HepG2 (cell line): Measurements from ENCODE around the gene GBP3. TPM values are rescaled to one million over a fixed set of nuclear protein-coding genes. Genes with fewer than 3 reads are reported as not detected.

ENCODE experiments used
- ATAC-seq: fragments of 200-7000 bp; cut with Tn5 transposase; 3 replicates; pipeline ENCODE4 v1.9.1; 2020; ENCODE audit warnings: mild to moderate bottlenecking, moderate library complexity
- BruUV-seq: library from RNA; stranded (reverse); fragments of 400-500 nt; replicated peaks from 2 replicates; lab custom pipeline; 2021; lab: Mats Ljungman, UMichigan
- CTCF ChIA-PET: fragments of 300-600 bp; formaldehyde crosslinking; extraction: SDS; loops from one replicate; lab custom pipeline; 2021; ENCODE audit warnings: low total read pairs, inconsistent platforms, low intra/inter-chr PET ratio; lab: Yijun Ruan, JAX
- POLR2A ChIA-PET: fragments of 350-600 bp; sonication (Branson Sonifier 250); formaldehyde crosslinking; loops from one replicate; lab custom pipeline; 2020; ENCODE audit warnings: antibody characterized with exemption, inconsistent platforms; lab: Yijun Ruan, JAX
- DNase-seq: peaks from one replicate; pipeline ENCODE4 v3.0.0-alpha.2; 2015; ENCODE audit warnings: low spot score
- FAIRE-seq: peaks from 3 replicates; lab custom pipeline; 2011; peaks lifted over from hg19 to GRCh38; lab: Jason Lieb, UNC
- H2AFZ ChIP-seq: one replicate; pipeline ENCODE4 v1.6.1; 2011; ENCODE audit warnings: low read length, inconsistent platforms
- H3K27ac ChIP-seq: fragments of 300-600 bp; 3 replicates; pipeline ENCODE4 v1.8.0; 2011; ENCODE audit warnings: mixed run types, mild to moderate bottlenecking, mixed read lengths, low read length, inconsistent platforms; ENCODE audit not compliant: insufficient read depth; ENCODE audit errors: extremely low read length
- H3K27me3 ChIP-seq, 2 experiments: fragments of 200-600 bp in 1 of 2; 2 replicates in 1 of 2; 3 replicates in 1 of 2; pipeline versions ENCODE4 v1.6.0 to v1.8.0; 2011; ENCODE audit warnings: low read length in 2 of 2, mild to moderate bottlenecking in 2 of 2, moderate library complexity in 2 of 2, inconsistent platforms in 1 of 2; ENCODE audit not compliant: insufficient read depth in 2 of 2, control insufficient read depth in 1 of 2
- H3K36me3 ChIP-seq, 2 experiments: fragments of 200-600 bp in 1 of 2; replicated peaks in 1 of 2; 2 replicates in 1 of 2; 3 replicates in 1 of 2; pipeline versions ENCODE4 v1.5.1 to v1.8.0; 2011; ENCODE audit warnings: low read length in 2 of 2, inconsistent platforms in 1 of 2; ENCODE audit not compliant: insufficient read depth in 2 of 2, control insufficient read depth in 1 of 2
- H3K4me1 ChIP-seq: 2 replicates; pipeline ENCODE4 v1.5.1; 2012; ENCODE audit warnings: low read length, inconsistent platforms; ENCODE audit not compliant: insufficient read depth
- H3K4me2 ChIP-seq: 2 replicates; pipeline ENCODE4 v1.6.0; 2011; ENCODE audit warnings: low read depth, low read length, inconsistent platforms
- H3K4me3 ChIP-seq, 3 experiments: fragments of 200-600 bp in 1 of 3; sonication (generic), shearing (Covaris generic) in 1 of 3; replicated peaks in 1 of 3; 2 replicates each; pipeline ENCODE4 v1.5.1; 2011 to 2016; ENCODE audit warnings: low read length in 3 of 3, inconsistent platforms in 2 of 3, low read depth in 2 of 3, mild to moderate bottlenecking in 2 of 3, control low read depth in 1 of 3, mixed read lengths in 1 of 3; ENCODE audit not compliant: insufficient read depth in 1 of 3
- H3K79me2 ChIP-seq: one replicate; pipeline ENCODE4 v1.6.1; 2011; ENCODE audit warnings: low read length, inconsistent platforms; ENCODE audit not compliant: insufficient read depth
- H3K9ac ChIP-seq: 2 replicates; pipeline ENCODE4 v1.6.0; 2011; ENCODE audit warnings: mild to moderate bottlenecking, low read depth, low read length, inconsistent platforms; ENCODE audit not compliant: insufficient read depth
- H3K9me3 ChIP-seq: 2 replicates; pipeline ENCODE4 v1.5.1; 2012; ENCODE audit warnings: mild to moderate bottlenecking, low read length
- H4K20me1 ChIP-seq: 2 replicates; pipeline ENCODE4 v1.6.0; 2011; ENCODE audit warnings: inconsistent platforms, mild to moderate bottlenecking, low read length, moderate library complexity; ENCODE audit not compliant: insufficient read depth
- HINFP ChIP-seq: sonication (generic); formaldehyde crosslinking; IDR thresholded peaks from 2 replicates; pipeline ENCODE4 v1.4.0; 2020; ENCODE audit warnings: low read depth, mild to moderate bottlenecking, missing genetic modification reagents
- KMT2B ChIP-seq: IDR thresholded peaks from 2 replicates; pipeline ENCODE4 v1.6.1; 2016; ENCODE audit warnings: missing genetic modification reagents, missing compliant biosample characterization
- MAF1 ChIP-seq: sonication (generic); formaldehyde crosslinking; IDR thresholded peaks from 2 replicates; pipeline ENCODE4 v1.5.0; 2020; ENCODE audit warnings: missing genetic modification reagents, borderline replicate concordance
- NFIB ChIP-seq: sonication (generic); formaldehyde crosslinking; IDR thresholded peaks from 2 replicates; pipeline ENCODE4 v1.9.0; 2021; ENCODE audit warnings: missing genetic modification reagents, mild to moderate bottlenecking, borderline replicate concordance
- NFRKB ChIP-seq: fragments of 450-650 bp; IDR thresholded peaks from 2 replicates; pipeline ENCODE4 v1.6.1; 2017
- NR3C1 ChIP-seq: sonication (generic); formaldehyde crosslinking; IDR thresholded peaks from 2 replicates; pipeline ENCODE4 v1.4.0; 2020; ENCODE audit warnings: missing genetic modification reagents
- PPARG ChIP-seq: conservative IDR thresholded peaks from 2 replicates; pipeline ENCODE4 v1.6.1; 2016; ENCODE audit warnings: missing biosample characterization, missing genetic modification reagents
- RAD51 ChIP-seq: fragments of 450-650 bp; IDR thresholded peaks from 2 replicates; pipeline ENCODE4 v1.6.1; 2016; ENCODE audit warnings: borderline replicate concordance
- RBAK ChIP-seq: sonication (generic); formaldehyde crosslinking; IDR thresholded peaks from 2 replicates; pipeline ENCODE4 v1.5.1; 2020; ENCODE audit warnings: mild to moderate bottlenecking, missing genetic modification reagents
- RFXANK ChIP-seq: IDR thresholded peaks from 2 replicates; pipeline ENCODE4 v1.6.1; 2016
- SAFB2 ChIP-seq: sonication (generic); formaldehyde crosslinking; IDR thresholded peaks from 2 replicates; pipeline ENCODE4 v1.5.1; 2020; ENCODE audit warnings: missing genetic modification reagents, low read depth, mild to moderate bottlenecking, borderline replicate concordance
- SPEN ChIP-seq: sonication (generic); formaldehyde crosslinking; IDR thresholded peaks from 2 replicates; pipeline ENCODE4 v1.5.1; 2020; ENCODE audit warnings: low read depth, mild to moderate bottlenecking, missing genetic modification reagents
- WIZ ChIP-seq: sonication (generic); formaldehyde crosslinking; IDR thresholded peaks from 2 replicates; pipeline ENCODE4 v1.5.1; 2020; ENCODE audit warnings: mild to moderate bottlenecking, missing genetic modification reagents
- ZNF503 ChIP-seq: sonication (generic); formaldehyde crosslinking; IDR thresholded peaks from 2 replicates; pipeline ENCODE4 v1.4.0; 2020; ENCODE audit warnings: missing genetic modification reagents
- ZNF660 ChIP-seq: sonication (generic); formaldehyde crosslinking; IDR thresholded peaks from 2 replicates; pipeline ENCODE4 v1.5.1; 2020; ENCODE audit warnings: mild to moderate bottlenecking, low read depth, missing genetic modification reagents, borderline replicate concordance
- WGBS: methylation state at CpG from one replicate; pipeline ENCODE4 v1.1.6; 2017; ENCODE audit warnings: low lambda C conversion rate; 5-methylcytosine and 5-hydroxymethylcytosine counted together
- in situ Hi-C: cut with HindIII; loops from 2 replicates; pipeline ENCODE4 v1.10.0; 2017; ENCODE audit warnings: low pct_unique_long_range_greater_than_20kb; ENCODE audit not compliant: extremely low pct_ligation_motif_present
- intact Hi-C: fragments of 100-400 bp; cut with micrococcal nuclease; formaldehyde crosslinking; loops from one replicate; pipeline ENCODE4 v1.10.0; 2022; ENCODE audit not compliant: unreplicated experiment
- polyA plus RNA-seq, 8 experiments: library from polyadenylated mRNA; depleted of rRNA in 3 of 8; stranded (reverse) in 7 of 8; unstranded in 1 of 8; fragments of >200 nt; fragmentation: Illumina TruSeq in 4 of 8; extraction: Trizol in 4 of 8; gene quantifications; 2 replicates each; pipeline versions ENCODE4 v1.2.1 to v1.2.3, GENCODE V29; 2011 to 2016; ENCODE audit warnings: low read depth in 4 of 8, missing spikeins in 1 of 8, mixed read lengths in 1 of 8; ENCODE audit not compliant: insufficient read depth in 1 of 8
- total RNA-seq, 5 experiments: library from RNA; depleted of rRNA; stranded (reverse); fragments of >200 nt; fragmentation: Illumina TruSeq; extraction: Trizol; gene quantifications; 2 replicates each; pipeline ENCODE4 v1.2.3, GENCODE V29; 2016; ENCODE audit warnings: low read depth in 1 of 5
- TF ChIP-seq, protein P1 (sequence below): sonication (generic); formaldehyde crosslinking; IDR thresholded peaks from 2 replicates; pipeline ENCODE4 v1.4.0; 2020; ENCODE audit warnings: missing genetic modification reagents, low read depth, mild to moderate bottlenecking, borderline replicate concordance

GBP3 gene
- total and polyA plus RNA-seq, 2 of the 13 experiments (the other 11 are each of a cell fraction or from before 2014, with no cell fraction given): 0.16 to 0.46 TPM

- Histone ChIP-seq H2AFZ (no peak overlapping the region), H4K20me1 (no peaks in the 10 kb centered on the region), H3K36me3 (no peaks in the 10 kb centered on the region), H3K9ac (no peak overlapping the region), H3K9me3 (no peaks in the 10 kb centered on the region), H3K27ac (no peak overlapping the region), H3K4me2 (no peak overlapping the region), H3K79me2 (no peaks in the 10 kb centered on the region), H3K4me1 (peaks cover 21% of the 10 kb centered on the region), H3K27me3 (no peaks in the 10 kb centered on the region; a peak in 1 of 5 replicates), H3K4me3 (no peak overlapping the region)
- POLR2A ChIA-PET: no interaction called here
- CTCF ChIA-PET: no interaction called here
- BruUV-seq: no TSS peak
- DNase-seq (no peak), ATAC-seq (no peak), FAIRE-seq (no peak)
- intact Hi-C loops: no loop called here
- WGBS: 21% methylated on average over 3 of the region's 3 CpGs
- TF ChIP-seq MAF1 (CRISPR knock-in tag): no peak
- TF ChIP-seq RFXANK (CRISPR knock-in tag): no peak
- TF ChIP-seq PPARG: no peak
- no peak for TF ChIP-seq ZNF503
- TF ChIP-seq, protein P1, sequence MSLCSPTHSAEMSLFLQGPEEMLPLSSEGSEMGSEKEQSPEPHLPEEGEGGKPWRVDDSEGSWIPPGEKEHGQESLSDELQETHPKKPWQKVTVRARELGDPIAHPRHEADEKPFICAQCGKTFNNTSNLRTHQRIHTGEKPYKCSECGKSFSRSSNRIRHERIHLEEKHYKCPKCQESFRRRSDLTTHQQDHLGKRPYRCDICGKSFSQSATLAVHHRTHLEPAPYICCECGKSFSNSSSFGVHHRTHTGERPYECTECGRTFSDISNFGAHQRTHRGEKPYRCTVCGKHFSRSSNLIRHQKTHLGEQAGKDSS: no peak
- no peak for TF ChIP-seq NR3C1 (CRISPR knock-in tag)
- TF ChIP-seq SAFB2: no peak
- no peak for TF ChIP-seq HINFP
- no peak for TF ChIP-seq NFRKB
- TF ChIP-seq WIZ (CRISPR knock-in tag): no peak
- TF ChIP-seq SPEN (CRISPR knock-in tag): no peak
- no peak for TF ChIP-seq RAD51
- no peak for TF ChIP-seq RBAK
- TF ChIP-seq KMT2B (CRISPR knock-in tag): no peak
- no peak for TF ChIP-seq NFIB
- TF ChIP-seq ZNF660 (CRISPR knock-in tag): no peak
- in situ Hi-C loops: no loop called here
These were observed 3.3 kb upstream of the GBP3 start for GRCh38 chr1:89025928-89026327.
